Natural killer cell treated with Interleukin-12 subunit alpha and Interleukin-12 subunit beta and Interleukin-15 and Interleukin-18, amount 100 ng/mL, for 72 hours (primary cell): ENCODE measurements around the gene SIRT5. TPM values are rescaled to one million over a fixed set of nuclear protein-coding genes. Genes with fewer than 3 reads are reported as not detected.

ENCODE experiments used
- ATAC-seq, 2 donors: fragments of 150-1000 bp; cut with Tn5 transposase in 1 of 2; sonication (Bioruptor Pico), chemical (Tn5 transposase) in 1 of 2; 2 replicates each; pipeline ENCODE4 v1.10.0; 2021
- DNase-seq: peaks from one replicate; pipeline ENCODE4 v3.0.0; 2022; ENCODE audit warnings: low spot score
- H3K27ac Mint-ChIP-seq, 2 donors: 1 replicate in 1 of 2; 2 replicates in 1 of 2; pipeline ENCODE4 v1.8.0; 2022; ENCODE audit warnings: mixed read lengths in 2 of 2, mild to moderate bottlenecking in 1 of 2, moderate library complexity in 1 of 2
- H3K27me3 Mint-ChIP-seq, 2 donors: 1 replicate in 1 of 2; 2 replicates in 1 of 2; pipeline ENCODE4 v1.8.0; 2022; ENCODE audit warnings: mixed read lengths in 2 of 2
- H3K36me3 Mint-ChIP-seq: one replicate; pipeline ENCODE4 v1.8.0; 2022; ENCODE audit warnings: mixed read lengths
- H3K4me1 Mint-ChIP-seq, 2 donors: 1 replicate in 1 of 2; 2 replicates in 1 of 2; pipeline ENCODE4 v1.8.0; 2022; ENCODE audit warnings: low read depth in 2 of 2, mixed read lengths in 2 of 2, mild to moderate bottlenecking in 1 of 2
- H3K4me3 Mint-ChIP-seq: one replicate; pipeline ENCODE4 v1.8.0; 2022; ENCODE audit warnings: mixed read lengths
- H3K9me3 Mint-ChIP-seq: 2 replicates; pipeline ENCODE4 v1.8.0; 2022; ENCODE audit warnings: mixed read lengths
- total RNA-seq, 2 donors: library from RNA; stranded (reverse); gene quantifications; one replicate each; pipeline ENCODE4 v1.2.3, GENCODE V29; 2022

The SIRT5 gene
- total RNA-seq, 2 donors from 2014 or later, result 4.7 to 6.9 TPM

DNA sequence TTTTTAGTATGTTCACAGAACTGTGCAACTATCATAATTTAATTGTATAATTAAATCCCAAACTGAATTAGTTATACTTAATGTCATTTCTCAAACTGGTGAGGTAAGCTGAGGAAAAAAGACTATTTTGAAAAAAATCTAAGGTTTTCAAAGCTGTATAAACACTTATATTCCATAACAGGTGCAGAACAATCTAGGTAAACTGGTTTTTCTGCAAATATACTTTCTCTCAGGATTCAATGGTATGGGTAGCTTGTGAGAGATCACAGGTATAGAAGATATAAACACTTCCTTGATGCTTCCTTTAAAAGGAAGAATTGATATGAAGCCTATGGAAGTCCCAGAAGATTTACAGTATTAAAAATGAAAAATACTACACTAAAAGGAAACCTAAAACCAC lies 74.4 kb downstream of the SIRT5 start:
- H3K4me1 Mint-ChIP-seq, result peaks cover 9 to 11% of the 10 kb centered on the region in 2 donors

DNA sequence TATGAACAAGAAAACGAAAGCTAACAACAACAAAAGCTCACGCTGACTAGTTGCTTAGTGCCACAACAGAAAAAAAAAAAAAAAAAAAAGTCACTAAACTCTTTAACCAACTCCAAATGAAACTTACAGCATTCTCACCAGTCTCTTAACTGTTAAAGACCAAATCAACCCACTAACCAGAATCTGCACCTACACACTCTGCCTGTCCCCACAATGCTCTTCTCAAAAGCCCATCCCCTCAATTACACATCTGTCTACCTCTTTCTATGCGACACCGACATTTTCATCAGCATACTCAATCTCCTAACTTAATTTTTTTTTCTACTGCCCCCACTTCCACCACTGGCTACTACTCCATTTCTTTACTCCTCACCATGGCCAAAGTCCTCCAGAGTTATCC lies 75.0 kb downstream of the SIRT5 start:
- Mint-ChIP-seq H3K9me3 (no peaks in the 10 kb centered on the region), H3K4me1 (peaks cover 9 to 11% of the 10 kb centered on the region in 2 donors), H3K27ac (peak overlapping the region in 1 of 2 donors; percentile 3), H3K27me3 (no peaks in the 10 kb centered on the region), H3K4me3 (peak overlapping the region; percentile 6), H3K36me3 (peaks cover 13% of the 10 kb centered on the region)
- ATAC-seq (no peak), DNase-seq (no peak)

More for the DNA sequence above, 74.4 kb downstream of the SIRT5 start:
- peaks cover 13% of the 10 kb centered on the region for H3K36me3 Mint-ChIP-seq
- ATAC-seq (no peak), DNase-seq (no peak)
- H3K4me3 Mint-ChIP-seq, result no peak overlapping the region
- H3K9me3 Mint-ChIP-seq, result no peaks in the 10 kb centered on the region
- peak overlapping the region in 1 of 2 donors; percentile 3 for H3K27ac Mint-ChIP-seq
- H3K27me3 Mint-ChIP-seq, result no peaks in the 10 kb centered on the region

DNA sequence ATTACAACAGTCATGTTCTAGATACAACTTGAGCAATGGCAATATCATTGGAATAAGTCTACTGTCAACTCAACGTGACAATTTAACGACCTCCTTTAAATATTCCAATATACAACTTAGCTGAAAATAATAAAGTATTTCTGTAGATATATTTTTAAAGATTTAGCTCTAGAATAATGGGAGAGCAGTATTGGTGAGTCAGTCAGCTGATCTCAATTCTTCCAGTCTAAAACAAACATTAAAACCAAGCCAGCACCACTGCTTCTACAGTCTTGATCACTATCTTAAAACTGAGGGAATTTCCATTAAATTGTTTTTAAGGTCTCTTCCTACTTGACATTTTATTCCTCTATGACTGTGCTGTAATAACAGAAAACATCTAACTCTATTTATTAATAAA lies 78.9 kb downstream of the SIRT5 start:
- H3K27me3 Mint-ChIP-seq, result no peaks in the 10 kb centered on the region
- H3K9me3 Mint-ChIP-seq, result no peaks in the 10 kb centered on the region
- no peak overlapping the region for H3K4me3 Mint-ChIP-seq
- peaks cover 9 to 11% of the 10 kb centered on the region in 2 donors for H3K4me1 Mint-ChIP-seq
- ATAC-seq (no peak), DNase-seq (no peak)
- H3K36me3 Mint-ChIP-seq, result peaks cover 13% of the 10 kb centered on the region
- H3K27ac Mint-ChIP-seq, result no peak overlapping the region

DNA sequence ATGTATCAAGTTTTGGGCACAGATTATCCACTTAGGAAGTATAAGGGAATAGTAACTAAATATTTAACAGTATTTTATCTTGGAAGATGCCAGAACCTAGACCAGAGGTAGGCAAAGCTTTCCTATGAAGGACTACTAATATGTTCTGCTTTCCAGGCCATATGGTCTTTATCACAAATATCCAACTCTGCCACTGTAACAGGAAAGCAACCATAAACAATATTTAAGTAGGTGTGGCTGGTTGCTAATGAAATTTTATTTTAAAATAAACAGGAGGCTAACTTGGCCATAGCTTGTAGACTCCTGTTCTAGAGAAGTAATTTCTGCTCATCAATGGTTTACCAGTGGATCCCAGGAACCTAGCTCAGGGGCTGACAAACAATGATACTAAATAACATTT lies 80.1 kb downstream of the SIRT5 start:
- Mint-ChIP-seq H3K9me3 (no peaks in the 10 kb centered on the region), H3K4me3 (no peak overlapping the region), H3K4me1 (peaks cover 4 to 7% of the 10 kb centered on the region in 2 donors), H3K27me3 (no peaks in the 10 kb centered on the region), H3K36me3 (peaks cover 9% of the 10 kb centered on the region), H3K27ac (no peak overlapping the region)
- DNase-seq (no peak), ATAC-seq (no peak)

DNA sequence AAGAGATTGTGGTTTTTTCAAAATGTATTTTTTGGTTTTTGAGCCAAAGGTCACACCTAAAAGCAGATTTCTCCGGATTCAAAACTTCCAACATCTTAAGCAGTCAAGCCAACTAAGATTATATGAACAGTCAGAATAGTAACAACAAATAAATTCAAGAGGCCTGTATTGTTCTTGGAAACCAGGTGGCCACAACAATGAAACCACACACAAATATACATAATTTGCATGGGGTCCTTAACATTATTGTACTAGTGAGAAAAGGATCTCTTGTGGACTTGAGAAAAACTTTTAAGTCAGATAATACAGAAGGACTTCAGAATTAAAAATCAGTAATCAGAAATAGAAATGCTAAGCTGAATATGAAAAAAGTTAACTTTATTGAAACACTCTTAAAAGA lies 81.3 kb downstream of the SIRT5 start:
- no peak overlapping the region for H3K4me3 Mint-ChIP-seq
- peaks cover 7% of the 10 kb centered on the region for H3K36me3 Mint-ChIP-seq
- no peaks in the 10 kb centered on the region for H3K9me3 Mint-ChIP-seq
- peaks cover 6 to 11% of the 10 kb centered on the region in 2 donors for H3K4me1 Mint-ChIP-seq
- no peaks in the 10 kb centered on the region for H3K27me3 Mint-ChIP-seq
- no peak for ATAC-seq
- no peak overlapping the region for H3K27ac Mint-ChIP-seq
- DNase-seq, result no peak

DNA sequence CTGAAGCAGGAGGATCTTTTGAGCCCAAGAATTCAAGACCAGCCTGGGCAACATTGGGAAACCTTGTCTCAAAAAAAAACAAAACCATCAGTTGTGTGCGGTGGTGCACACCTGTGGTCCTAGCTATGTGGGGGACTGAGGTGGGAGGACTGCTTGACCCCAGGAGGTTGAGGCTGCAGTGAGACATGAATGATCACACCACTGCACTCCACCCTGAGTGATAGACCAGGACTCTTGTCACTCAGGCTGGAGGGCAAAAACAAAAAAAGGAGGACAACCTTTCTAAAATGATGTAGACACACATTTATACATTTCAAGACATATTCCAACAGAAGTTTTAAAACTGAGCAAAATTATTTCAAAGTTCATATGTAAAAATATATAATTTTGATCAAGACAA lies 85.9 kb downstream of the SIRT5 start:
- Mint-ChIP-seq H3K36me3 (no peaks in the 10 kb centered on the region), H3K4me1 (peaks cover 34 to 45% of the 10 kb centered on the region in 2 donors), H3K27ac (no peak overlapping the region), H3K4me3 (no peak overlapping the region), H3K9me3 (no peaks in the 10 kb centered on the region), H3K27me3 (no peaks in the 10 kb centered on the region)
- ATAC-seq (no peak), DNase-seq (no peak)

DNA sequence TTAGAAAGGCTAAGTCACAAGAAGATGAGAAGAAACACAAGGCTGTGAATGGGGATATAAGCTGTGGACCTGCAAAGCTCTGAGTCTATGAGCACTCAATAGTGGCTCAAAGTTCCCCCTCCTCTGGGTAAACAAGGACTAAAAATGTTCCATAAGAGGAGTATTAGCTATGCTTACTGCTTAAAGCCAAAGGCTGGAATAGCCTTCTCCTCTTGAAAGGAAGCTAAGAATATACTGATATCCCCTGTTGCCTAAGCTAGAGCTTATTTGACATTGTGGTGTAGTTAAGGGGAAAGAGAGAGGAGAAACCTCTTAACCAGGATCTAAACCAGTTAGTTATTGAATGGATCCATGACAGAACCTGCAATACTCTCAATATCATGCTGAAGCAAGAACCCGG lies 86.5 kb downstream of the SIRT5 start:
- DNase-seq (no peak), ATAC-seq (no peak)
- peaks cover 38 to 51% of the 10 kb centered on the region in 2 donors for H3K4me1 Mint-ChIP-seq
- H3K9me3 Mint-ChIP-seq, result no peaks in the 10 kb centered on the region
- H3K4me3 Mint-ChIP-seq, result no peak overlapping the region
- H3K36me3 Mint-ChIP-seq, result no peaks in the 10 kb centered on the region
- no peaks in the 10 kb centered on the region for H3K27me3 Mint-ChIP-seq
- peak overlapping the region in 1 of 2 donors; percentile 20 for H3K27ac Mint-ChIP-seq

DNA sequence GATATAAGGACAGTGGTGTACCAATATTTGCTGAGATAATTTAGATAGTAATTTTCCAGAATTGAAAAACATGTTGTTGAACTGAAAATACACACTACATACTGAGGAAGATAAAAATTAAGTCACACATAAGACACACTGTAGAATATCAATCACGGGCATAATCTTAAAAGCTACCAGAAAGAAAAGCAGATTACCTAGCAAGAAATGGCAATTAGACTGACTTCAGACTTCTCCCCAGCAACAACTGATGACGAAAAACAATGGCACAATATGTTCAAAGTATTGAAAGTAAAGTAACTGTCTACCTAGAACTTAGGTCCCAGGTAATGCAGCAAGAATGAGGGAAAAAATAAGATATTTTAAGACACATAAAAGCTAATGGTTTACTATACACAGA lies 87.2 kb downstream of the SIRT5 start:
- no peak for DNase-seq
- Mint-ChIP-seq H3K36me3 (no peaks in the 10 kb centered on the region), H3K27me3 (no peaks in the 10 kb centered on the region), H3K27ac (peak overlapping the region in 1 of 2 donors; percentile 40), H3K4me1 (peaks cover 42 to 58% of the 10 kb centered on the region in 2 donors), H3K4me3 (no peak overlapping the region), H3K9me3 (no peaks in the 10 kb centered on the region)
- ATAC-seq, result no peak

DNA sequence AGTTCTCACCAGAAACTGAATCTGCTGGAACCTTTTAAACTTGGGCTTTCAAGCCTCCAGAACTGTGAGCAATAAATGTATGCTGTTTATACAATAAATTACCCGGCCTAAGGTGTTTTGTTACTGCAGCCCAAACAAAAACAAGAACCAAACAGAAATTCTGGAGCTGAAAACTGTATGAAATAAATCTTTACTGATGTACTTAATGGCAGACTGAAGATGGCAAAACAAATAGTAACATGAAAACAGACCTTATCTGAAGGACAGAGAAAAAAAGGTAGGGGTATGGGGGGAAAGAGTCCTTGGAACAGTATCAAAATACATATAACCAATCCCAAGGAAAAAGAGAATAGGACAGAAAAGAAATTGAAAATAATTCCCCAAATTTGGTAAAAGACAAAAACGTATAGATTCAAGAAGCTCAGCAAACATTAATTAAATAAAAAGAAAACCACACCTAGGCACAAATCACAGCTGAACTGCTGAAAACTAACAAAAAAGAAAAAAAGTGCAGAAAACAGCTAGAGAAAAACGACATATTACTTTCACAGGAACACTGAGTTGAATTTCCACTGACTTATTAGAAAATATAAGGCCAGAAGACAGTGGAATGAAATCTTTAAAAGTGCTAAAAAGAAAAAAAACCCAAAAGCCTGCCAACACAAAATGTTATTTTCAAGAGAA lies 88.4 kb downstream of the SIRT5 start:
- no peaks in the 10 kb centered on the region for H3K9me3 Mint-ChIP-seq
- ATAC-seq (no peak), DNase-seq (no peak)
- H3K36me3 Mint-ChIP-seq, result no peaks in the 10 kb centered on the region
- H3K27me3 Mint-ChIP-seq, result no peaks in the 10 kb centered on the region
- peaks cover 51 to 70% of the 10 kb centered on the region in 2 donors for H3K4me1 Mint-ChIP-seq
- peak overlapping the region; percentile 45 for H3K4me3 Mint-ChIP-seq
- H3K27ac Mint-ChIP-seq, result peak overlapping the region; percentile 1 to 40

DNA sequence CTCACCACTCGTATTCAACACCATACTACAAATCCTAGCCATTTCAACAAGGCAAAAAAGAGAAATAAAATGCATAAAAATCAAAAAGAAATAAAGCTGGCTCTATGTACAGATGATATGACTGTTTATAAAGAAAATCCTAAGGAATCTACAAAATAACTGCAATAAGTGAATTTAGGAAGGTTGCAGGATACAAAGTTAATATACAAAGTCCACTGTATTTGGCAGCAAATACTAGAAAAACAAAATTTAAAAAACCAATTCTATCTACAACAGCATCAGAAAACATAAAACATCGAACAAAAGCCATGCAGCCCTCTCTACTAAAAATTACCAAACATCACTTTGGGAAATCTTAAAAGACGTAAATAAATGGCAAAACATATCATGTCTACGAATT lies 89.6 kb downstream of the SIRT5 start:
- peak overlapping the region; percentile 1 to 40 for H3K27ac Mint-ChIP-seq
- no peak overlapping the region for H3K4me3 Mint-ChIP-seq
- no peaks in the 10 kb centered on the region for H3K9me3 Mint-ChIP-seq
- peaks cover 63 to 82% of the 10 kb centered on the region in 2 donors for H3K4me1 Mint-ChIP-seq
- no peak for DNase-seq
- H3K36me3 Mint-ChIP-seq, result no peaks in the 10 kb centered on the region
- H3K27me3 Mint-ChIP-seq, result no peaks in the 10 kb centered on the region
- no peak for ATAC-seq

Other genes with a start within 250 kb of the SIRT5 start
- gene TBC1D7, start 246.1 kb upstream of the SIRT5 start, total RNA-seq, result 10 to 100 TPM; 21.8 to 23.4 TPM
- 10 to 100 TPM in 1 of 2 donors, 1 to 10 TPM in 1; 9.7 to 12.1 TPM for gene GFOD1, start 87.0 kb upstream of the SIRT5 start, total RNA-seq
- gene NOL7, start 40.7 kb downstream of the SIRT5 start, total RNA-seq, result 100 to 1,000 TPM in 1 of 2 donors, 10 to 100 TPM in 1; 62.6 to 102 TPM
- 10 to 100 TPM; 49.2 to 61.1 TPM for gene RANBP9, start 137.2 kb downstream of the SIRT5 start, total RNA-seq
- 10 to 100 TPM; 23.4 to 42.9 TPM for gene MCUR1, start 240.0 kb downstream of the SIRT5 start, total RNA-seq